Activated T-cell treated with anti-CD3 and anti-CD28 coated beads, Interleukin-2, amount 50 U/mL, for 48 hours (primary cell): Measurements from ENCODE around the gene NHLH2.

Experiments used
- DNase-seq, 2 experiments: peaks; one replicate each; pipeline ENCODE4 v3.0.0-alpha.2; 2020

Gene NHLH2

GRCh38 chr1:115840605-115841460 is at the start of gene NHLH2:
Gene NHLH2, minus strand, starts transcription at chr1:115841126. Its CDS starts 2,754 bp downstream, at chr1:115838372.
- no peak for DNase-seq

- DNase-seq = no peak
Measured at GRCh38 chr1:115890580-115890979, 49.7 kb upstream of the NHLH2 start.

- no peak for DNase-seq
Measured at GRCh38 chr1:115888976-115889375, 48.0 kb upstream of the NHLH2 start.

- no peak for DNase-seq
Measured at GRCh38 chr1:115882913-115883902, 42.3 kb upstream of the NHLH2 start.

GRCh38 chr1:115880981-115881672 is 40.2 kb upstream of the NHLH2 start:
- no peak for DNase-seq

GRCh38 chr1:115879977-115880376 is 39.1 kb upstream of the NHLH2 start:
- no peak for DNase-seq

- no peak for DNase-seq
Measured at GRCh38 chr1:115877511-115877910, 36.6 kb upstream of the NHLH2 start.

- no peak for DNase-seq
Measured at GRCh38 chr1:115874904-115875303, 34.0 kb upstream of the NHLH2 start.

- no peak for DNase-seq
Measured at GRCh38 chr1:115874497-115874896, 33.6 kb upstream of the NHLH2 start.

- DNase-seq = no peak
Measured at GRCh38 chr1:115873184-115873583, 32.3 kb upstream of the NHLH2 start.

- no peak for DNase-seq
Measured at GRCh38 chr1:115869064-115869463, 28.1 kb upstream of the NHLH2 start.

- no peak for DNase-seq
Measured at GRCh38 chr1:115867216-115867615, 26.3 kb upstream of the NHLH2 start.

GRCh38 chr1:115865704-115866380 is 24.9 kb upstream of the NHLH2 start:
- no peak for DNase-seq

GRCh38 chr1:115862403-115862802 is 21.5 kb upstream of the NHLH2 start:
- DNase-seq = no peak

GRCh38 chr1:115854005-115854404 is 13.1 kb upstream of the NHLH2 start:
- no peak for DNase-seq

- DNase-seq = no peak
Measured at GRCh38 chr1:115850937-115851336, 10.0 kb upstream of the NHLH2 start.

- DNase-seq = no peak
Measured at GRCh38 chr1:115847787-115848186, 6.9 kb upstream of the NHLH2 start.

GRCh38 chr1:115842948-115843347 is 2.0 kb upstream of the NHLH2 start:
- DNase-seq = no peak

GRCh38 chr1:115839679-115840237 is 1.2 kb downstream of the NHLH2 start:
- DNase-seq = no peak

GRCh38 chr1:115839029-115839678 is 1.8 kb downstream of the NHLH2 start:
- DNase-seq = peak; percentile 25 to 36

- DNase-seq = peak in 1 of 2 experiments; percentile 32
Measured at GRCh38 chr1:115838431-115839028, 2.4 kb downstream of the NHLH2 start.
